Melanocyte of skin (primary cell): ENCODE measurements around the gene GUCY2F. TPM values are rescaled to one million over a fixed set of nuclear protein-coding genes. Genes with fewer than 3 reads are reported as not detected.

Experiments
- total RNA-seq, 2 donors: library from RNA; depleted of rRNA; stranded (reverse); fragments of >200 nt; gene quantifications; 2 replicates each; pipeline ENCODE4 v1.2.3, GENCODE V29; 2012

GUCY2F gene
- not detected for total RNA-seq

DNA sequence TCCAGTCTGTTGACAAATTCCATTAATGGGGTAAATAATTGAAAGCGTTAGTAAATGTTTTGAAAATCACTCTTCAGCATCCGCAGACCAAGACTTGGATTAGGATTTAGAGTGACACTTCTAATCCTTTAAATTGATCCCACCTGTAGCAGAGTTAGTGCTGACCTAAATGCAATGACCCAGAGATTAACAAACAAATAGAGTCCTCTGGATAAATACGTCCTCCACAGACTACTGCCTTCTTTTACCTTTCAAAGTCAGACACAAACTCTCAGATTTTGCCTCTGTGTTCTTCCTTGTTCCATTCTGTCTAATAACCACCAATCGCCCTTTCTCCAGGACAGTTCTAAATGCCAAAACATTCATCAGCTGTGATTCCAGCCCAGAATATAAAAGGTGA lies at the start of gene GUCY2F:
Gene GUCY2F, minus strand, starts transcription at position 101 of the 400 bp plus-strand sequence. CDS start 6,150 bp downstream, outside the sequence.

Other genes with a start within 250 kb of the GUCY2F start
- 1 to 10 TPM; 9.0 to 10.0 TPM for gene NXT2, start 54.8 kb upstream of the GUCY2F start, total RNA-seq
- gene KCNE5, start 143.1 kb upstream of the GUCY2F start, total RNA-seq: under 1 TPM; under 0.01 to 0.33 TPM